ENCODE measurements around the gene STON2. TPM values are rescaled to one million over a fixed set of nuclear protein-coding genes. Genes with fewer than 3 reads are reported as not detected.
A peak's percentile ranks its signal among the peaks of the same experiment; 100 is the strongest.

Gene STON2
- total RNA-seq, 1 donor from 2014 or later, result 77.2 TPM

DNA sequence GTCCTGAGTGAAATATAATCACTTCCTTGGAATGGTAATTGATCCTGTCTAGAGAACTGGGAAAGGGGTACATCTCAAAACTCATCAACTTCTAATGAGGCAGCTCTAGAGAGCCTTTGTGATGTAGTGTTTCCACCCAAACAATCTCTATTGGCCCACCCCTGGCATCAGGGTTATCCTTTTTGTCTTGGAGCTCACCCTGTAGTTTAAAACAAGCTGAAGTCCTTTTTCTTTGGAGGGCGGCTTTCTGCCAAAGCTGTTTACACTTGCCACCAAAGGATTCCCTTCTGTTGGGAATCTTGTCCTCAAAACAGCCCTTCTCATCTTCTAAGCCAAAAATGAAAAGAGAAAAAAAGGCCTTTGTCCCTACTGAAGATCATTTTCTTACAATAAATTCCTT is 118.8 kb downstream of the STON2 start:
- Mint-ChIP-seq H3K4me3 (ENCODE audit: low read depth) (no peak overlapping the region), H3K4me1 (ENCODE audit: low read depth) (peaks cover 1% of the 10 kb centered on the region), H3K36me3 (ENCODE audit: insufficient read depth) (peaks cover 18% of the 10 kb centered on the region), H3K27me3 (no peaks in the 10 kb centered on the region), H3K9me3 (ENCODE audit: low read depth) (no peaks in the 10 kb centered on the region), H3K27ac (no peak overlapping the region)
- no peak for DNase-seq (ENCODE audit: low spot score, unreplicated experiment)
- no peak for TF ChIP-seq CTCF (IDR thresholded peaks at IDR 0.05; ENCODE audit: unreplicated experiment)

- Mint-ChIP-seq H3K4me1 (ENCODE audit: low read depth) (peaks cover 1% of the 10 kb centered on the region), H3K36me3 (ENCODE audit: insufficient read depth) (peaks cover 23% of the 10 kb centered on the region), H3K4me3 (ENCODE audit: low read depth) (no peak overlapping the region), H3K27ac (peak overlapping the region; percentile 27), H3K9me3 (ENCODE audit: low read depth) (no peaks in the 10 kb centered on the region), H3K27me3 (no peaks in the 10 kb centered on the region)
- no peak for DNase-seq (ENCODE audit: low spot score, unreplicated experiment)
- no peak for TF ChIP-seq CTCF (IDR thresholded peaks at IDR 0.05; ENCODE audit: unreplicated experiment)
Measured at GRCh38 chr14:81280136-81280791, 119.9 kb downstream of the STON2 start.

- H3K27me3 Mint-ChIP-seq, result no peaks in the 10 kb centered on the region
- no peaks in the 10 kb centered on the region for H3K9me3 Mint-ChIP-seq (ENCODE audit: low read depth)
- H3K4me3 Mint-ChIP-seq (ENCODE audit: low read depth), result no peak overlapping the region
- TF ChIP-seq CTCF (IDR thresholded peaks at IDR 0.05; ENCODE audit: unreplicated experiment), result no peak
- peaks cover 23% of the 10 kb centered on the region for H3K36me3 Mint-ChIP-seq (ENCODE audit: insufficient read depth)
- no peaks in the 10 kb centered on the region for H3K4me1 Mint-ChIP-seq (ENCODE audit: low read depth)
- H3K27ac Mint-ChIP-seq, result no peak overlapping the region
- no peak for DNase-seq (ENCODE audit: low spot score, unreplicated experiment)
Measured at GRCh38 chr14:81277096-81277495, 123.0 kb downstream of the STON2 start.

DNA sequence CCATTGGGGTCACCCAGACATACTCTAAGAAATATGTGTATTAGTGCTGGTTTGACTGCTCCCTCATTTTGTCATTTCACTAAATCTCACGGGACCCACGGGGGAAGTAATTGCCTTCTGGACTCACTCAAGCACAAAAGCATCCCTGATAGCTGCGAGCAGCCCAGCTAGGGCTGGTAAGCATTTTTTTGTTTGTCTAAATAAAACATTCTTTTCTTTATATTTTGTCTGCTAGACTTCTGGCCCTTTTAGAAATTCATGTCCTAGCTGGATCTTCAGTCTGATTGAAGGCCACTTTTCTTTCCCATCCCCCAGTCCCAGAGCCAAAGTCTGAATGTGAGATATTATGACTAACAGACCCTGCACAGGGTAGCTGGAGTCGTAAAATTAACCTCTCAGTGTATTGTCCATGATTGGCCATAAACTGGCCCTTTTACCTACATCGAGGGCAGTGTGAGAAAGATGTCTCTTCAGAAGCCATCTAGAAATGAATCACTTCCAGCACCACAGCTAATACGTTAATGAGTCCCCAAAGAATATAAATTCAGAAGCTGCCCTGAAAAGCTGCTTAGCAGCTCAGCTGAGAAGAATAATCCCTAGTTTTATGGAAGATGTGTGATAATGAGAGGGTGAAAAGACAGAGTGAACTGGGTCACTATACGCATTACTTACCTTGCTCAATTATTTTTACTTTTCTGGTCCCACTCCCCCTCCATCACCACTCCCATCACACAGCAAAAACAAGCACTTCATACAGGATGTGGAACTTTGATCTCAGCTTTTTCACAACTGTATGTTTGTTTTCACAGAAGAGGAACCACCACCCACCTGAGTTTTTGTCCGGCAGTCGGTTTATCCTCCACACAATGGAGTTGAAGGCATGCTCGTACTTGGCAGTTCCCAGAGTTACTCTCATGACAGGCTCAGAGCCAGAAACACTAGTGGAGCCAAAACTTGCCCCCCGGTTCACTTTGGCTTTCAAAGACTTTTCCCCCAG is 123.8 kb downstream of the STON2 start:
- no peaks in the 10 kb centered on the region for H3K9me3 Mint-ChIP-seq (ENCODE audit: low read depth)
- H3K36me3 Mint-ChIP-seq (ENCODE audit: insufficient read depth), result peaks cover 23% of the 10 kb centered on the region
- DNase-seq (ENCODE audit: low spot score, unreplicated experiment), result no peak

More for the DNA sequence above, 123.8 kb downstream of the STON2 start:
- TF ChIP-seq CTCF (IDR thresholded peaks at IDR 0.05; ENCODE audit: unreplicated experiment), result no peak
- H3K27me3 Mint-ChIP-seq, result no peaks in the 10 kb centered on the region
- H3K4me1 Mint-ChIP-seq (ENCODE audit: low read depth), result no peaks in the 10 kb centered on the region
- no peak overlapping the region for H3K27ac Mint-ChIP-seq
- no peak overlapping the region for H3K4me3 Mint-ChIP-seq (ENCODE audit: low read depth)
